Epithelial cell of proximal tubule (primary cell): Measurements from ENCODE around the gene PCDHGA1. TPM values are rescaled to one million over a fixed set of nuclear protein-coding genes. Genes with fewer than 3 reads are reported as not detected.
"Not testable (repeated sequence)": the region's sequence is repeated elsewhere in the genome, so short reads cannot be mapped to it uniquely, and the experiment has no call there.

Experiments used
- DNase-seq: peaks from one replicate; pipeline ENCODE4 v3.0.0-alpha.2; 2011; ENCODE audit warnings: low read depth
- H3K4me3 ChIP-seq: 2 replicates; pipeline ENCODE4 v1.5.1; 2011; ENCODE audit warnings: low read depth, mild to moderate bottlenecking, low read length
- CTCF ChIP-seq: conservative IDR thresholded peaks from 2 replicates; pipeline ENCODE4 v1.5.1; 2012; ENCODE audit warnings: low read depth, mild to moderate bottlenecking, low read length
- total RNA-seq: library from RNA; depleted of rRNA; stranded (reverse); fragments of >200 nt; gene quantifications from 2 replicates; pipeline ENCODE4 v1.2.3, GENCODE V29; 2015

Gene PCDHGA1
- total RNA-seq, 1 donor from 2014 or later, result 0.75 TPM

GRCh38 chr5:141319699-141320098 lies 10.6 kb upstream of the PCDHGA1 start:
- no peak for DNase-seq
- TF ChIP-seq CTCF, result no peak
- H3K4me3 ChIP-seq, result peak overlapping the region; percentile 96

GRCh38 chr5:141320225-141321169 lies 9.8 kb upstream of the PCDHGA1 start, which contains the start of gene TAF7:
Gene TAF7, minus strand, starts transcription at chr5:141320784. Its CDS starts 740 bp downstream, at chr5:141320044.
- H3K4me3 ChIP-seq, result peak within 1 kb of the TSS; percentile 96
- peak; percentile 93 for TF ChIP-seq CTCF
- peak; percentile 64 for DNase-seq

GRCh38 chr5:141322261-141322660 lies 8.1 kb upstream of the PCDHGA1 start:
- H3K4me3 ChIP-seq, result no peak overlapping the region
- no peak for TF ChIP-seq CTCF
- DNase-seq, result no peak

- TF ChIP-seq CTCF, result peak; percentile 66
- H3K4me3 ChIP-seq, result peak overlapping the region; percentile 39
- no peak for DNase-seq
Observed at GRCh38 chr5:141326088-141326854, 4.0 kb upstream of the PCDHGA1 start.

GRCh38 chr5:141328231-141328630 lies 2.1 kb upstream of the PCDHGA1 start:
- no peak for DNase-seq
- no peak overlapping the region for H3K4me3 ChIP-seq
- no peak for TF ChIP-seq CTCF

GRCh38 chr5:141332571-141332970 lies 2.3 kb downstream of the PCDHGA1 start:
- DNase-seq, H3K4me3 ChIP-seq: not testable (repeated sequence)

- peak within 1 kb of the TSS; percentile 48 for H3K4me3 ChIP-seq
- peak; percentile 59 for TF ChIP-seq CTCF
- DNase-seq, result no peak
Observed at GRCh38 chr5:141338538-141339306, 8.4 kb downstream of the PCDHGA1 start, which contains the start of gene PCDHGA2. Gene PCDHGA2, plus strand, starts transcription at chr5:141338760.

- H3K4me3 ChIP-seq, DNase-seq: not testable (repeated sequence)
Observed at GRCh38 chr5:141340781-141341354, 10.6 kb downstream of the PCDHGA1 start.
